Stimulated activated CD8-positive, alpha-beta memory T cell treated with anti-CD3 and anti-CD28 coated beads, Interleukin-7, amount 100 ng/mL, for 4 hours (primary cell): ENCODE results near the gene RAP1GAP2.
A peak's percentile ranks its signal among the peaks of the same experiment; 100 is the strongest.
"Not testable (repeated sequence)": the region's sequence is repeated elsewhere in the genome, so short reads cannot be mapped to it uniquely, and the experiment has no call there.

Source experiments
- DNase-seq, 2 donors: peaks; one replicate each; pipeline ENCODE4 v3.0.0-alpha.2; 2020; ENCODE audit warnings: low read depth in 2 of 2

RAP1GAP2 gene

DNA sequence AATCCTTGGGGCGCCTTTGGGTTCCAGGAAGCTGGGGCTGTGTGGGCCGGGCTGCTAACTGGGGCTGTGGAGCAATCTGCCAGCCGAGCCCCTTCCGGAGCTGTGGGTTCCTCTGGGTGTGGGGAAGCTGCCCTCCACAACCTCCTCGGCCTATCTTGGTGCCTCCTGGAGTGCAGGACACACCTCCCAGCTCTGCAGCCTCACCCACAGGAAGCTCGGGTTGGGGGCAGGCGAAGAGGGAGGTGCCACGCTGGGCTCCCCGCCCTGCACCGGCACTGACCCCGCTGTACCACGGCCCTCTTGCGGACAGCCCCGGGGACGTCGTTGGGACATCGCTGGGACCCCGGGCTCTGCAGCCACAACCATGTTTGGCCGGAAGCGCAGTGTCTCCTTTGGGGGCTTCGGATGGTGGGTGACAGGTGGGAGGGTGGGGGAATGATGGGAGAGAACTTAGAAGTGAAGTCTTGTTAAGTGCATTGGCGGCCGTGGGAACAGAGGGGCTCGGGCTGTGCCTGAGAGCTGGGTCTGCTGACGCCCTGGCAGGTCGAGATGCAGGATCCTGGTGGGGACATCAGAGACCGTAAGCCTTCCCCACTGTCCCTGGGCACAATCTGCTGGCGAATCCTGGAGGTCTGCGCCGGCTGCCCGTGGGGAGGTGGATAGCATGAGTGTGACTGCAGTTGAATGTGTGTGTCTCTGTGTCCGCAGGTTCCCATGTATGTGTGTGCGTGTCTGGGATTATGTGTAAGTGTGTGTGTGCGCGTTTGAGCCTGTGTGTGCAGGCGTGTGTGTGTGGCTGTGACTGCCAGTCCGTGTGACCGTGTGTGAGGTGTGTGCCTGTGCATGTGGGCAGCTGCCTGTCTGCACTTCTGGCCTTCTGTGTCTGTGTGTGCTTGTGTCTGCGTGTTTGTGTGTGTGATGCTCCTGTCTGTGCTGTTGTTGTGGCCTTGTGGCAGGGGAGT, at the start of gene RAP1GAP2:
RAP1GAP2 (plus strand) TSS at position 275 of the 962 bp plus-strand sequence; CDS start at position 365, 90 bp downstream.
- DNase-seq: peak; percentile 46 to 60

DNA sequence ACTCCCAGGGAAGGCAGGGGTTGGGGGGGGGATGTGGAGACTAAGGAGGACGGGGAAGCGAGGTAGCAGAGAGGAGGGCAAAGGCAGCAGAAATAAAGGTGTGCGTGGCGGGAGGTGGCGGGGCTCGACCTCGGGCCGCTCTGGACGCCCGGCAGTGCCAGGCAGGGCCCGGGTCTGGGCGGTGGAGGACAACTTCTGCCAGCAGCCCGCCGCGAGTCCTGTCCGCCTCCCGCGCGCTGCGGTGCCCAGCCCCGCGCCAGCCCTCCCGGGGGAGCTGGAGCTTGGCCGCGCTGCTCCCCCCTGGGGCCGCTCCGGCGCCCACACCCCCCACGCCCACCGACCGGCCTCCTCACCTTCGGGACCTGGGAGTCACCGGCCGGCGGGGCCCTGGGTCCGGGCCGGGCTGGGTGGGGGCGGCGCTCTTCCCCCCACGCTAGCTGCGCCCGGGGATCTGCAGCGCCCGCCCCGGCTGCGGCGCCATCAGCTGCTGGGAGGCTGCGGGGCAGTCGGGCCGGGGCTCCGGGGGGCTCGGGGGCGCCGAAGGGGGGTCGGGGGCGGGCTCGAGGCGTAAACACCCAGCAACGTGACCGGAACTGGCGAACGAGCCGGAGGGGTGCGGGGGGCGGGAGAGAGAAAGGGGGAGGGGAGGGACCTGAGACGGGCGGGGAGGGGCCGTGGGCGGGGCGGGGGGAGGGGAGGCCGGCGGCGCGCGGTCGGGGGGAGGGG, 47.0 kb upstream of the RAP1GAP2 start, which contains the start of gene CCDC92B:
CCDC92B (minus strand) TSS at position 595 of the 726 bp plus-strand sequence. CDS start 14,507 bp downstream, outside the sequence.
- DNase-seq: no peak

DNA sequence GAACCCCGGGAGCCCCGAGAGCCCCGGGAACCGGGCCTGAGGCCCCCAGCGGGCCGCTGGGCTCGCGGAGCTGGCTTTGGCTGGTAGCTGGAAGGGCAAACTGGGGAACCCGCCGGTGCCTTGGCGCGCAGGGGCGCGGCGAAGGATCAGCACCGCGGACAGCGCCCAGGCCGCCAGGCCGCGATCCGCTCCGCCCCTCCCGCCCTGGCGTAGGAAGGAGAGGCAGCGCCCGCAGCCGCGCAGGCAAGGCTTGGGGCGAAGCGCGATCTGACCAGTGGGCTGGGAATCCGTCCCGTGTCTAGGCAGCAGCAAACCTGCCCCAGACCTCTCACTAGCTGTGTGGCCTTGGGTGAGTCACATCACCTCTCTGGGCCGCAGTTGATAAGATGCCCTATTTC, 46.5 kb upstream of the RAP1GAP2 start:
- peak; percentile 17 to 56 for DNase-seq

DNA sequence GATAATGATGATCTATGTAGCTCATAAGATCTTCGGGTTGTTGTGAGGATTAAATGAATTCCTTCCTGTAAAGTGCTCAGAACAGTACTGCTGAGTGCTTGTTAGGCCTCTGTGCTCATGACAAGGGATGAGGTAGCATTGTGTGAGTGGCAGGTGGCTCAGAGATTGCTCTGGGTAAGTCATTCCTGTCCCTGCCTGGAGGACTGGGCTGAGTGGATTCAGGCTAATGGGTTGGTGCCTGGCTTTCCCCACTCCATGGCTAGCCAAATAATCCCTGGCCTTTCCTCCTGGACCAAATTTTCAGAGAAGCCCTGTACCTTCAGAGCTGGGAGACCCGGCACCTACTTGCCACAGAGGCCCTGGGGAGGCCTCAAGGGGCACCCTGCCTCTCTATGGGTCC, 45.5 kb upstream of the RAP1GAP2 start:
- DNase-seq: no peak

DNA sequence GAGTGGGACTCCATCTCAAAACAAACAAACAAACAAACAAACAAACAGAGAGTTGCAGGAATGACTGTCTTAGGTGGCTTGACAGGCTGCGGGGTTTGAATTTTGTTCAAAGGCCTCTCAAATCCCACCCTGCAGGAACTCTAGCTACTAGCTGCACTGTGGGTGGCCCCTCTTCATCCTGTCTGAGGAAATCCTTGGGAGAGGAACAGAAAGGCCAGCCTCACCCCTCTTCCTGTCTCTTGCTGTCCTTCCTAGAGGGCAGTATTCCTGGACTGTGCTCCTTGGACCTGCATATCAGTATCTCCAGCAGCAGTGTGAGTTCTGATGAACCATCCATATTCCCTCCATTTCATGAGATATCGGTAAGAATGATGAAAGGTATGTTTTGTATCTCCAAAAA, 44.7 kb upstream of the RAP1GAP2 start:
- no peak for DNase-seq

DNA sequence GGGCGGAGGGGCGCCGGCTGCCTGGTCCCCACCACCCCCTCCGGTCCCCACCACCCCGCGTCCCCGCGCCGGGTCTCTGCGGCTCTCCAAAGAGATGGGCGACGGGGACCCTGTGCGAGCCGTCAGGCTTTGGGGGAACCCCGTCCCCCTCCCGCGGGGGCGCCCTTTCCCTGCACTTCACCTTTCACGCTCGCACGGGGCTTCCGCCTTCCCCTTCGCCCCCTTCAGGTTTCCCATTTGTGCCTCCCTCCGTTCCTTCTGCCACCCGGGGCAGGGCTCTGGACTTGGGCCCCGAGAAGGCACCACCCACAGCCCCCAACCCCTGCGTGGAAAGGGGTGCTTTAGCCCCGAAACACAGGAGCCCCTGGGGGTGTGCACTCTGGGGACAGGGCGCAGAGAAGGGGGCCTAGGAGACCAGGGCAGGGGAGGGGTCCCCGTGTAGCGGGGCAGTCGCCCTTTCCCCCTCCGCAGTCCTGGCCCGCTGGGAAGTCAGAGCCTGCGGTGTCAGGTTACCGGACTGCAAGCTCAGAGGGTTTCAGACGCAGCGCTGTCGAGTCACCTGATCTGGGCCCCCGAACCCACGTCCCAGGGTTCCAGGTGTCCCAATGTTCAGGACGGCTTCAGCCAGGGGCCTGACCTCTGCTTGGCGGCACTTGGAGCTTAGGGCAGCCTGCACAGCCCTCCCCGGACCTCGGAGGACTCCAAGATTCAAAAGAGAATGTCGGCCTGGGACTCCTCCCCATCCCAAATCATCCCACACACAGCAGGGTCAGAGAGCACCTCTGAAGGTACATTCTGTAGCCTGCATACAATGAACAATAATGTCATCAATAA, 40.1 kb upstream of the RAP1GAP2 start:
- DNase-seq: no peak

DNA sequence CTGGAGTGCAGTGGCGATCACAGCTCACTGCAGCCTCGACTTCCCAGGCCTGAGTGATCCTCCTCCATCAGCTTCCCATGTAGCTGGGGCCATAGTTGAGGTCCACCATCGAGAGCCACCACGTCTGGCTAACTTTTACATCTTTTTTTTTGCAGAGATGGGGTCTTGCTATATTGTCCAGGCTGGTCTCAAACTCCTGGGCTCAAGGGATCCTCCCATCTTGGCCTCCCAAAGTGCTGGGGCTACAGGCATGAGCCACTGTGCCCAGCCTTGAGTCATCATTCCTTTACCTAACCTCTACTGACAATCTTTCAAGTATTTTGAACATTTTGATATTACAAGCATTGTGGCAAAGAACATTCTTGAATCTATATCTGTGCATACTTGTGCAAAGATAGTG, 37.4 kb upstream of the RAP1GAP2 start:
- DNase-seq: no peak

DNA sequence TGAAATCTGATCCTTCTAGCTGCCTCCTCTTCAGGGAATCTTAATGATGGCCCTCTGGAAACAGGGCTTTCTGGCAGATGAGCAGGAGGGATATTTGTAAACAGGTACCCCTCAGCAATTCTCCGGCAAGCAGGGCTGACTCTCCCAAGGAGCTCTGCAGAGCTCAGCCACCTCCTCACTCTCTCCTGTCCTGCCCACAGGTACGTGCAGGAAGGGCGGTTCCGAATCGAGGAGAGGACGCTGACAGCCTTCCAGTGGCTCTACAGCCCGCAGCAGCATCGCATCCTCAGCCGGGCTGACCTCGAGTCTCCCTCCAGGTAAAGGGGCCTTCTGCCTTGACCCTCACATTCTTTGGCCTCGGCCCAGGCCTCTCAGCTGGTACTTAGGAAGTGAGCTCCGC, 26.1 kb upstream of the RAP1GAP2 start:
- DNase-seq: no peak

DNA sequence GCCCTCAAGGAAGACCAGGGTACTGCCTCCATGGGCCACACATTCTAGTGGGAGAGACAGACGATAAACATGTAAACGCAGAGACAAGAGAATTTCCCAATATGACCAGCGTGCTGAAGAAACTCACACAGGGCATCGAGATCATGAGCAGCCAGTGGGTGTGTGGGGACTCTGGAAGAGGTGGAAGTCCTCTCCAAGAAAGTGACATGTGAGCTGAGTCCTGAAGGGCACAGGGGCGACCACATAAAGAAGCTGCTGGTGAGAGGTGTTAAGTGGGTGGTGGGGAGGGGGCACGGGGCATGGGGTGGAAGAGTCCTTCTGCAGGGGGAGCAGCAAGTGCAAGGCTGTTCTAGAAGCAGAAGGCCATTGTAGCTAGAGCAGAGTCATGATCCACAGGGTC, 21.0 kb upstream of the RAP1GAP2 start:
- no peak for DNase-seq

DNA sequence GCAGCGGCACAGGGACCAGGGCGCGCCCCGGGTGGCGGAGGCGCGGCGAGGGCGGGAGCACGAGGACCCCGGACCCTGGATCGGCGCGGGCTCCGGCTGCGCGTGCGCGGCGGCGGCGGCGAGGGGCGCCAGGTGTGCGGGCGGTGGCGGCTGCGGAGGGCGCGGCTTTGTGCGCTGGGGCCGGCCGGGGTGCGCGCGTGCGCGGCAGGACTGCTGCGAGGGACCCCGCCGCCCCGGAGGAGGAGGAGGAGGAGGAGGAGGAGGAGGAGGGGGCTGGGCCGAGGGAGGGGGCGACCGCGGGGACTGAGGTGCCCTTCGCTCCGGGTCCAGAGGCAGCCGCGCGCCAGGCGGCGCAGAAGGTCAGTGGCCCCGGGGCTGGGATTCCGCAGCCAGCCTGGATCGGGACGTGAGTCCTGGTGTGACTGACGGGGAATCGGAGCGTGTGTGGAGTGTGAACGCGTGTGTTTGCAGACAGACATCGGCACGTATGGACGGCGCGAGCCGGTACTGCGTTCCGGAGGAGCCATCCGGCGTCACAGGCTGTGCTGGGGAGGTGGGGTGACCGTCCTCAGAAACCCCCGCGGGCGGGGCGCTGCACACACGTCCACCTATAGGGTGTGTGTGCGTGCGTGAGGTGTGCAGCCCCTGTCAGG, 19.5 kb upstream of the RAP1GAP2 start:
- DNase-seq: no peak

DNA sequence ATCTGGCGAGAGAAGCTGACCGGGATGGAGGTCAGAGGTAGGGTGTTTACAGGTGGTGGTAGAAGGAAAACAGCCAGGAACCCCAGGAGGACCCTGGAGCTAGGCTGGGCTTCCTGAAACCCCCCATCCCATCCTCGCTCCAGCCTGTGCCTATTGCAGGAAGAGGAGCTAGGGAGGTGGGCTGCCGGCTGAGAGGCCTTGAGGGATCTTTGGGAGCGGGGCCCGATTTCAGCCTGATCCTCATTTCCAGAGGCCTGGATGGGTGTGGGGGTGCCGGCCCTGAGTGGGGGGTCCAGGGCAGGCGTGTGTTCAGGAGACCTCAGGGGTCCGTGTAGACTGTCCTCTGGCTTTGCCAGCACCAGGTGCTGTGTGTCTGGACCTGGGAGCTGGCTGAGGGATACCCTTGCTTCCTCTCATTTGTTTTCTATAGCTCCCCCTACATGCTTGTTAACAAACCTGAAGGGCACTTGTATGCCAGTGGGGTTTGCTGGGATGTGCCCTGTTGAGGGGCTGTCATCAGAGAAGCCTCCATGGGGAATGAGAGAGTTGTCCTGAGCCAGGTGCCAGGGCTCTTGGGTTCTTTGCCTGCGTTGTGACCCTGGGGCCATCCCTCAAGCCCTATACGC, 18.9 kb upstream of the RAP1GAP2 start:
- no peak for DNase-seq

DNA sequence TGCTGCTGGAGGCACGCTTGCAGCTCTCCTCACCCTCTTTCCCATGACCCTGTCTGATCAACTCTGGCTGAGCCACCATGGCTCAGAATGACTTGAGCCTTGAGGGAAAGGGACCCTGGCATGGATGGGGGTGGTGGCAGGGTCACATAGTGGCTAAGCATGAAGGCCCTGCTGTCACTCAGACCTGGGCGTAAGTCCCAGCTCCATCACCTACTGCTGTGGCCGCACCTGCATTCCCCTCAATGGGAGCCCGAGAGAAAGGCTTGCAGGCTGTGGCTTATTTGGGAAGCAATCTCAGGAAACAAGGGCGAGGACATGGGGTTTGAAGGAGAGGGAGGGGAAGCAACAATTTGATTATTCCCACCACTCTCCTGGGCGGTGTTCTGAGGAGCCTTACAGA, 17.7 kb upstream of the RAP1GAP2 start:
- DNase-seq: no peak

DNA sequence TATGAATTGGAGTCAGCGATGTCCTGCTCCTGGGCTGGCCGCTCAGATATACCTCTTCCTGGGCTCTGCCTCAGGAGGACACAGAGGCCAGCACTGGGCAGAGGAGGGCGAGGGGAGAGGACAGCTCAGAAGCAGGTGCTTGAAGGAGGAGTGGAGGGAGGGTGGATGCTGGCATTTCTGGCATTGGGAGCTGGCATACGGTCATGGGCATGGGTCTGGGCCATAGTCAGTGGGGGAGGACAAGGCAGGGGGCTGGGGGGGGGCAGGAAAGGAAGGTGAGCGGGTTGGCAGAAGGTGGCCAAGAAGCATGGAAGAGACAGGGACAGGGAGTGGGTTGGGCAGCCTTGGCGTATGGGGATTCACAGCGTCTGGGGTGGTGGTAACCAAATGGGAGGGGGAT, 16.7 kb upstream of the RAP1GAP2 start:
- DNase-seq: no peak

DNA sequence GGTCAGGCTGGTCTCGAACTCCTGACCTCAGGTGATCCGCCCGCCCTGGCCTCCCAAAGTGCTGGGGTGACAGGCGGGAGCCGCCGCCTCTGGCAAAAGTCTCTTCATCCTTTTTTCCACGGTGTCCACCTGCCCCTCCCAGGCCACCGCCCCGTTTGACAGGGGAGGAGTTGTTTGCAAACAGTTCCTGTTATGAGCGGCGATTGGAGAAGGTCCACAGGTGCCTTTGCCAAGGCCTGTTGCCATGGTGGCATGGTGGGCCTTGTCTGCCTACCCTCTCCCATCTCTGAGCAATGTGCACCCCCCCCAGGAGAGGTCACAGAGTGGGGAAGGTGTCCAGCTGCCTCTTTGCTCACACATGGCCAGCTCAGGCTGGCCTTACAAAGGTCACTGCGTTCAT, 16.0 kb upstream of the RAP1GAP2 start:
- no peak for DNase-seq

DNA sequence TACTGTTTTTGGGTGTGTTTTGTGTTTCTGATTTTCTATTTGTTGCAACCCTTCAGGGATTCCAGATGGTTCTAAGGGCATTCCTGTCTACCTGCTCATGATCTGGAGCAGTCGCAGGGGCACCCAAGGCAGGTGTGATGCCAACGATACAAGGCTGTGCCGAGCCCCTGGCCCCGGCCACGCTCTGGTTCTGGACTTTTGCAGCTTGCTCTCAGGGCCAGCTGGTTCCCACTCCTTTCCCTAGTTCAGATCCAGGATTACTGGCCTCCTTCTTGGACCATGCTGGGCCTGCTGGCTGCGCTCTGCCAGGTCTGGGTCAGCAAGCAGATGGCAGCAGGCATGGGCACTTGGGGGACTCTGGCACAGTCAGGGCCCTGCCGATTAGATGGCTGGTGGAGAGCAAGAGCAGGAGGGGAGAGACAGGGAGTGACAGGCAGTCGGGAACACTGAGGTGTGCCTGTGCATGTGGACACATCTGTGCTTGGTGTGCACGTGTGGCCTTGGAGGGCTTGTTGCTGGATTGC, 15.2 kb upstream of the RAP1GAP2 start:
- no peak for DNase-seq

DNA sequence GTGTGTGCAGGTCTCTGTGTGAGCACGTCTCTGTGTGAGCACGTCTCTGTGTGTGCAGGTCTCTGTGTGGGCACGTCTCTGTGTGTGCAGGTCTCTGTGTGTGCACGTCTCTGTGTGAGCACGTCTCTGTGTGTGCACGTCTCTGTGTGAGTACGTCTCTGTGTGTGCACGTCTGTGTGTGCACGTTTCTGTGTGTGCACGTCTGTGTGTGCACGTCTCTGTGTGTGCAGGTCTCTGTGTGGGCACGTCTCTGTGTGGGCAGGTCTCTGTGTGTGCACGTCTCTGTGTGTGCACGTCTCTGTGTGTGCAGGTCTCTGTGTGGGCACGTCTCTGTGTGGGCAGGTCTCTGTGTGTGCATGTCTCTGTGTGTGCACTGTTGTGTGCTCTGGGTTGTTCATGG, 14.6 kb upstream of the RAP1GAP2 start:
- DNase-seq: not testable (repeated sequence)

DNA sequence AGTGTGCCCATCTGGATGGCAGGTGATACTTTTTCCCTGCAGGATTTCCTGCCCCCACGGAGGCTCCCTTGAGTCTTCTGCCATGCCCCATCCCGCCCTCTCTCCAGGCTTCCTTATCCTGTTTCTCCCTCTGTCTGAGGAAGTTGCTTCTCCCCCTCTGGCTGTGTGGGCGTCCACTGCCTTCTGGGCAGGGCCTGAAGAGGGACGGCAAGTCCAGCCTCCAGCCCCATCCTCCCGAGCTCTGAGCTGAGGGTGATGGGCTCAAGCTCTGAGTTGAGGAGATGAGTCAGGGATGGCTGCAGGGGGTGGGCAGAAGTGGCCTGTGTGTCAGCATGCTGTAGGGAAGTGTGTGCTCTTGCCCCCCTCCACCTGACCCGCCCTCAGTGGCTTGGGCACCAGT, 14.2 kb upstream of the RAP1GAP2 start:
- no peak for DNase-seq

DNA sequence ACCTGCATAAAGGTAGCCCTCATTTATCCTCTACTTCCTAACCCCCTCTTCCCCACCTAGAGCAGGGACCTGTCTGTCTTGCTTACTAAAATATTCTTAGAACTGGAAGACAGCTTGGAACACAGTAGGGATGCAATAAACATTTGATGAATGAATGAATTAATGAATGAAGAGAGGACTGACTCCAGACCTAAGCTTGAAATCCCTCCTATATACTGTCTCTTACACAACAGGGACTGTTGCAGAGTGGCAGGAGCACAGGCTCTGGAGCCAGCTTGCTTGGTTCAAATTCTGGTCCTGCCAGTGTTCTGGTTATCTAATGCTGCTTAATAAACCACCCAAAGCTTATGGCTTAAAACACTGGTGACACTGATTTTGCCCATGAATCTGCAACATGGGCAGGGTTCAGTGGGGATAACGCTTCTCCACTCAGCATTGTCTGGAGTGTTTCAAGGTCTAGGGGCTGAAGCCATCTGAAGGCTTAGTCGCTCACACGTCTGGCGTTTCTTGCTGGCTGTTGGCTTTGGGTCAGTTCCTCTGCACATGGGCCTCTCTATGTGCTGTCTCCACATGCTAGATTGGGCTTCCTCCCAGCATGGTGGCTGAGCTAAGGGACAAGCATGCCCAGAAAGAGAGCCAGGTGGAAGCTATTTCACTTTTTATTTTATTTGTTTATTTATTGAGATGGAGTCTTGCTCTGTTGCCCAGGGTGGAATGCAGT, 12.8 kb upstream of the RAP1GAP2 start:
- no peak for DNase-seq

DNA sequence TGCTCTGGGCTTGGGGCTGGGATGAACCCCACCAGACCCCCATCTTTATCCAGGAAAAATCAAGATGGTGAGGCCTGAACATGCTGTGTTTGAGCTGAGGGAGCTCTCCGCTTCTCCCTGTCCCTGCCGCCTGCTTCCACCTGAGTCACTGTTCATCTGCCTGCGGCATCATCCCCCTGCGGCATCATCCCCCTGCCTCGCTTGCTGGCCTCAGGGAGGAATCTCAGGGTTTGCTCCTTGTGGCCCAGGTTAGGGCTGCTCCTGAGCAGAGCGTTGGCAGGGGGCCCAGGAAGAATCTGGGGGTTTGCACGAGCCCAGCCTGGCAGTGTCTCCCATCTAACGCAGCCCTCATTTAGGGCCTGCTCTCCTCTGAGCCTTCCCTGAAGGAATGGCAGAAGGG, 11.4 kb upstream of the RAP1GAP2 start:
- DNase-seq: no peak

DNA sequence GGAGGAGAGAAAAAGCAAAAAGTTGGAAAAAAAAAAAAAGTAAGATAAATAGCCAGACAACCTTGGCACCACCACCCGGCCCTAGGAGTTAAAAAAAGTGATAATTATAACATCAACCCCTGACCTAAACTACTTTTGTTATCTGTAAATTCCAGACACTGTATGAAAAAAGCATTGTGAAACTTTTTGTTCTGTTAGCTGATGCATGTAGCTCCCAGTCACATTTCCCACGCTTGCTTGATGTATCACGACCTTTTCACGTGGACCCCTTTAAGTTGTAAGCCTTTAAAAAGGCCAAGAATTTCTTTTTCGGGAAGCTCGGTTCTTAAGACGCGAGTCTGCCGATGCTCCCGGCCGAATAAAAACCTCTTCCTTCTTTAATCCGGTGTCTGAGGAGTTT, 10.9 kb upstream of the RAP1GAP2 start:
- DNase-seq: not testable (repeated sequence)
